BLaER1 treated with 17β-estradiol and CSF1 and Interleukin-3, amounts not matched to agents 10 nM and 100 nM (cell line): ENCODE results near the gene B4GAT1.
A peak's percentile ranks its signal among the peaks of the same experiment; 100 is the strongest.
"Not testable (repeated sequence)": the region's sequence is repeated elsewhere in the genome, so short reads cannot be mapped to it uniquely, and the experiment has no call there.

Source experiments
- H3K27ac ChIP-seq, 11 experiments: shearing (Covaris generic); formaldehyde crosslinking; 2 replicates each; pipeline ENCODE4 v1.8.1; 2022
- H3K27me3 ChIP-seq, 11 experiments: shearing (Covaris generic); formaldehyde crosslinking; 2 replicates each; pipeline ENCODE4 v1.8.1; 2022
- H3K36me3 ChIP-seq, 11 experiments: shearing (Covaris generic); formaldehyde crosslinking; 2 replicates each; pipeline ENCODE4 v1.8.1; 2022
- H3K4me1 ChIP-seq, 10 experiments: shearing (Covaris generic); formaldehyde crosslinking; 2 replicates each; pipeline ENCODE4 v1.8.1; 2022
- H3K4me2 ChIP-seq, 11 experiments: shearing (Covaris generic); formaldehyde crosslinking; 2 replicates each; pipeline ENCODE4 v1.8.1; 2022
- H3K4me3 ChIP-seq, 10 experiments: shearing (Covaris generic); formaldehyde crosslinking; 2 replicates each; pipeline ENCODE4 v1.8.1; 2022
- H3K9ac ChIP-seq, 11 experiments: shearing (Covaris generic); formaldehyde crosslinking; 2 replicates each; pipeline ENCODE4 v1.8.1; 2022
- H3K9me3 ChIP-seq, 11 experiments: shearing (Covaris generic); formaldehyde crosslinking; replicated peaks in 1 of 11; 2 replicates each; pipeline ENCODE4 v1.8.1; 2022
- H4K20me1 ChIP-seq, 11 experiments: shearing (Covaris generic); formaldehyde crosslinking; 2 replicates each; pipeline ENCODE4 v1.8.1; 2022
- Cebpa-rat ChIP-seq, 11 experiments: shearing (Covaris generic); IDR thresholded peaks; 2 replicates each; pipeline ENCODE4 v1.8.1; 2022

B4GAT1 gene

DNA sequence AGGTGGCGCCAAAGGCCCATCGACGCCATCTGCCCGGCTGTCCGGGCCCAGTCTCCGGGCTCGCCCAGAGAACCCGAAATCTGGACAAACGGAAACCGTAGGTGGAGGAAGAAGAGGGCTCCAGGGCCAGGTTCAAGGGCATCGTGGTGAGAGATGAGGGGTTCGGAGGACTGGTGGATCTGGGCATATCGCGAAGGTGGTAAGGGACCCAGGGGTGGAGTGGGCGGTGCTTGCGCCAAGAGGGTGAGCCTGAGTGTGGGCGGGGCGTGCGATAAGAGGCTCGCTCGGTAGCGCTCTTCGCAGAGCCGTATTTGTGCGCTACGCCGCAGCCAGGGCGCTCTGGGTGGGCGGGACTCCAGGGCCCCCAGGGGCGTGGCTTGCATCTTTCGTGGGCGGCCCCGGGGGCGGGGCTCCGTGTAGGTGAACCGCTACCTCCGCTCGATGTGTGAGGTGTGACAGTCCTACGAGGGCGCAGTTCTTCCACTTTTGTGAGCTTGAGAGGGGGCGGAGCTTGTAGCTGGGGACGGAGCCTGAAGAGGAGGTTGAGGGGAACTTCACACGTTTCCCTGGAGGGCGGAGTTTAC is 35.4 kb downstream of the B4GAT1 start:
- Histone ChIP-seq H3K4me1 (peaks cover 40 to 67% (median 57%) of the 10 kb centered on the region in 10 experiments), H3K27me3 (no peaks in the 10 kb centered on the region), H3K4me2 (peak overlapping the region; percentile 64 to 89 (median 77)), H4K20me1 (peaks cover 0 to 32% (median 12%) of the 10 kb centered on the region in 11 experiments; a peak in 12 of 22 replicates), H3K36me3 (no peaks in the 10 kb centered on the region), H3K4me3 (peak overlapping the region; percentile 55 to 72 (median 60)), H3K27ac (peak overlapping the region; percentile 33 to 82 (median 72); a peak in 21 of 22 replicates), H3K9ac (peak overlapping the region; percentile 64 to 80 (median 75)), H3K9me3 (no peaks in the 10 kb centered on the region)
- TF ChIP-seq Cebpa-rat (IDR thresholded peaks at IDR 0.05) = no peak

DNA sequence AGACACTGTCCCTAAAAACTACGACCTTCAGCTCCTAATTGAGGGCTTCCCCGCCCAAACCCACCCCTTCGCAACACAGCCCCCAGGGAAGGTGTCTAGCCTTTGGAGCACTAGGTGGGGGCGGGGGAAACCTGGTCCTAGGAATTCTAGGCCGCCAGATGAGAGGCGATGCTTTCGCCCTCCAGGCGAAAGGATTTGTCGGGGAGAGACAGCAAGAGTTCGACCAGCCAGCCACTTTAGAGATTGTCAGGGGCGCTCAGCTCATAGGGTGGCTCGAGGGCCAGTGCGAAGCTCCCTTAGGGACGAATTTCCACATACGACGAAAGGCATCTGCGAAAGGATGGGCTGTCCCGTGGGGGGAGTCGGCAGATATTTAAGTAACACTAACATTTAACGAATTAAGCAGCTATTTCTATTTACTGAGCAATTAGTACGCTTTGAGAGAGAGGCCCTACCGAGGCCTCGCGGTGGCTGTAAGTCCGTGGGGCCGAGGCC is 35.9 kb downstream of the B4GAT1 start:
- Histone ChIP-seq H4K20me1 (peaks cover 0 to 29% (median 10%) of the 10 kb centered on the region in 11 experiments; a peak in 12 of 22 replicates), H3K4me2 (peak overlapping the region; percentile 64 to 89 (median 77)), H3K9ac (peak overlapping the region; percentile 64 to 80 (median 75)), H3K27me3 (no peaks in the 10 kb centered on the region), H3K9me3 (no peaks in the 10 kb centered on the region), H3K36me3 (no peaks in the 10 kb centered on the region), H3K4me1 (peaks cover 36 to 63% (median 54%) of the 10 kb centered on the region in 10 experiments), H3K27ac (peak overlapping the region; percentile 33 to 82 (median 72); a peak in 21 of 22 replicates), H3K4me3 (peak overlapping the region; percentile 55 to 72 (median 60))
- TF ChIP-seq Cebpa-rat (IDR thresholded peaks at IDR 0.05) = no peak

DNA sequence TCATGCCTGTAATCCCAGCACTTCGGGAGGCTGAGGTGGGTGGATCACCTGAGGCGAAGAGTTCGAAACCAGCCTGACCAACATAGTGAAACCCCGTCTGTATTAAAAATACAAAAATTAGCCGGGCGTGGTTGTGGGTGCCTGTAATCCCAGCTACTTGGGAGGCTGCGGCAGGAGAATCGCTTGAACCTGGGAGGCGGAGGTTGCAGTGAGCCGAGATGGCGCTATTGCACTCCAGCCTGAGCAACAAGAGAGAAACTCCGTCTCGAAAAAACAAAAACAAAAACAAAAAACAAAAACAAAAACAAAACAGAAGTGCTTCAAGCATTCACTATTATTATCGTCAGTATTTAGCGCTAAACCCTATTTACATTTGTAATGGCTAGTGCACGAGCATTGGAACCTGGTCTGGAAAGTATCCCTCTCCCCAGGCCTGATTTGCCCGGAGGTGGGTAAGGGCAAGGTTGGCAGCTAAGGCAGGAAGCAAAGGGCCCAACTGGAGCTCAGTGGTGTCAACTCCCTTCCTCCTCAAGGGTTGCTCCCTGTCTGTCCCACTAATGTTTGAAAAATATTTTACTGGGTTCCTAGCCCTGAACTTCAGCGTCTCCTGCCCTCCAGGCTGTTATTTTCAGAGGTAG is 36.5 kb downstream of the B4GAT1 start:
- not testable (repeated sequence) for H3K27me3 ChIP-seq, H3K36me3 ChIP-seq, H3K9me3 ChIP-seq, H3K4me3 ChIP-seq
- Histone ChIP-seq H3K27ac (peak overlapping the region in 1 of 11 experiments; percentile 17; a peak in 2 of 22 replicates), H3K4me2 (peak overlapping the region in 10 of 11 experiments; percentile 64 to 89 (median 76); a peak in 18 of 22 replicates), H3K4me1 (peaks cover 30 to 57% (median 48%) of the 10 kb centered on the region in 10 experiments), H3K9ac (peak overlapping the region in 10 of 11 experiments; percentile 64 to 80 (median 75); a peak in 12 of 22 replicates), H4K20me1 (peaks cover 0 to 23% (median 7%) of the 10 kb centered on the region in 11 experiments; a peak in 12 of 22 replicates)

DNA sequence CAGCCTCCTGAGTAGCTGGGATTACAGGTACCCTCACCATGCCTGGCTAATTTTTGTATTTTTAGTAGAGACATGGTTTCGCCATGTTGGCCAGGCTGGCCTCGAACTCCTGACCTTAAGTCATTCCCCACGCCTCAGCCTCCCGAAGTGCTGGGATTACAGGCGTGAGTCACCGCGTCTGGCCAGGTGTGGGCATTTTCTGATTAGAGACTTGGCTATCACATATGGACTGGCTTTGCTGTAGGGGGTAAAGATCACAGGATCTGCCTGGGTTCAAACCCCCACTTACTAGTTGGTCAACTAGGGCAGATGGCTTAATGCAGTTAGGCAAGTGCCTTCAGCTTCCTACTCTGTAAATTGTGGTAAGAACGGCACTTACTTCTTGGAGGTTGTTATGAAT is 37.1 kb downstream of the B4GAT1 start:
- no peak for TF ChIP-seq Cebpa-rat (IDR thresholded peaks at IDR 0.05)
- no peaks in the 10 kb centered on the region for H3K27me3 ChIP-seq
- peaks cover 24 to 51% (median 42%) of the 10 kb centered on the region in 10 experiments for H3K4me1 ChIP-seq
- H3K9ac ChIP-seq = 0 out of 22 replicates have a peak overlapping the region, but pooled peaks of 2 of the 11 experiments have one; percentile 24 to 74
- H3K27ac ChIP-seq = no peak overlapping the region
- H4K20me1 ChIP-seq = peaks cover 0 to 17% (median 2%) of the 10 kb centered on the region in 11 experiments; a peak in 10 of 22 replicates
- H3K4me2 ChIP-seq = peak overlapping the region in 4 of 11 experiments; percentile 3 to 89 (median 82); a peak in 5 of 22 replicates
- no peak overlapping the region for H3K4me3 ChIP-seq
- H3K9me3 ChIP-seq = no peaks in the 10 kb centered on the region
- no peaks in the 10 kb centered on the region for H3K36me3 ChIP-seq

DNA sequence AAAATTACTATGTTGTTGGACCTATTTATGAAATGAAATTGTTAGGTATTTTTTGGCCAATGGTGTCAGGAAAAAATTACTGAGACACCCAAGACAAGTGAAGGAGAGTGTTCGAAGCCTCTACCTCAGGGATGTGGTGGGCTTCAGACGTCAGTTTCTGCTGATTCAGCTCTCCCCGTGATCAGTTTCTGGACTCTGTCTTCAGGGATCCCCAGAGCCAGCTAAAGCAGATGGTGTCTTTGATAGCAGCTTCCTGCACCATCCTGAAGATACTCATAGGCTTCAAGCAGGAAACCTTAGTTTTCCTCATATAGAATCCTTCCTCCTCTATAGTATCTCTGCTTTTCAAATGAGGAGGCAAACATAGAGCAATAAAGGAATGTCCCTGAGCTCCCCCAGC is 38.0 kb downstream of the B4GAT1 start:
- no peaks in the 10 kb centered on the region for H3K36me3 ChIP-seq
- no peak overlapping the region for H3K4me3 ChIP-seq
- peaks cover 16 to 43% (median 34%) of the 10 kb centered on the region in 10 experiments for H3K4me1 ChIP-seq
- H3K27me3 ChIP-seq = no peaks in the 10 kb centered on the region
- H4K20me1 ChIP-seq = peaks cover 0 to 9% (median 0%) of the 10 kb centered on the region in 11 experiments; a peak in 6 of 22 replicates
- H3K9ac ChIP-seq = peak overlapping the region in 1 of 11 experiments; percentile 13; a peak in 1 of 22 replicates
- H3K9me3 ChIP-seq = no peaks in the 10 kb centered on the region
- H3K27ac ChIP-seq = no peak overlapping the region
- TF ChIP-seq Cebpa-rat (IDR thresholded peaks at IDR 0.05) = no peak
- H3K4me2 ChIP-seq = peak overlapping the region in 3 of 11 experiments; percentile 3 to 83 (median 24); a peak in 2 of 22 replicates

DNA sequence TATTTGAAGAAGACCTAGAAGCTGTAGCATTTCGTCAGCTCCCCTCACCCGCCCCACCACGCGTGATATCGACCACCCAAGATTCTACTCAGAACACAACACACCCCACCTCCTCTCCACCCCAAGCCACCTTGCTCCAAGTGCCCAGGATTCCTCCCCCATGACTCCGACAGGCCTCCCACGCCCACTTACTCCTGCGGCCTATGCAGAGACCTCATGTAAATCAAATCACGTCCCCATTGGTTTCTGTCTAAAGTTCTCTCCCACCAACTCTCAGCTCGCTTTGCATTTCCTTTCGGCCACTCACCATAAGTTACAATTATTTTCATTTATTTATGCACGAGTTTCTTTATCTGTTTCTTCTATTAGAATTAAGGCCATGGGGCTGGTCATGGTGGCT is 44.8 kb downstream of the B4GAT1 start:
- Histone ChIP-seq H3K27me3 (no peaks in the 10 kb centered on the region), H4K20me1 (no peaks in the 10 kb centered on the region; a peak in 1 of 22 replicates), H3K4me2 (no peak overlapping the region), H3K27ac (no peak overlapping the region), H3K9ac (no peak overlapping the region), H3K9me3 (no peaks in the 10 kb centered on the region), H3K4me1 (no peaks in the 10 kb centered on the region), H3K4me3 (no peak overlapping the region), H3K36me3 (no peaks in the 10 kb centered on the region)
- no peak for TF ChIP-seq Cebpa-rat (IDR thresholded peaks at IDR 0.05)

DNA sequence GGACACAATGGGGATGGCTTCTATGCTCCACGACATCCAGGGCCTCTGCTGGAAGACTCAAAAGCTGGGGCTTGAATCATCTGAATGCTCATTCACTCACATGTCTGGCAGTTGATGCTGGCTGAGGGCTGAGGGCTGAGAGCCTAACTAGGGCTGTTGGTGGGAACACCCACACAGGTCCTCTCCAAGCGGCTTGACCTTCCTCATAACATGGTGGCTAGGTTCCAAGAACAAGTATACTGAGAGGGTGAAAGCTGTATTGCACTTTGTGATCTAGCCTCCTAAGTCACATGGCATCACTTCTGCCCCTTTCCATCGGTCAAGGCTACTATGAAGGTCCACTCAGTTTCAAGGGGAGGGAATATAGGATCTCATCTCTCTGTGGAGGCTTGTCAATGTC is 48.2 kb downstream of the B4GAT1 start:
- H3K9ac ChIP-seq = no peak overlapping the region

DNA sequence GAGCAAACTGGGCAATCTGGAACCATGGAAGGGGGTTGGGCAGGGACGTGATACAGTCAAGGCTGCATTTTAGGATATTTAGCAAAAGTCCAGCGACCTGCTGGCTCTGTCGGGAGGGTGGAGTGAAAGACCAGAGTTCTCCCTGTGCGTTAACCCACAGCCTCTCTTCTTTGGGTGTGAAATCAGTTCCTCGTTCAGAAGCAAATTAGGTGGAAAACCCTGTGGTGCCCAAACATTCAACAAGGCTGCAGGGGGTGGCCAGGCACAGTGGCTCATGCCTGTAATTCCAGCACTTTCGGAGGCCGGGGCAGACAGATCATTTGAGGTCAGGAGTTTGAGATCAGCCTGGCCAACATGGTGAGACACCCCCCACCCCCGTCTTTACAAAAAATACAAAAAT is 49.8 kb downstream of the B4GAT1 start:
- no peak for TF ChIP-seq Cebpa-rat (IDR thresholded peaks at IDR 0.05)
- Histone ChIP-seq H3K9ac (no peak overlapping the region), H3K36me3 (no peaks in the 10 kb centered on the region), H3K27ac (no peak overlapping the region), H3K4me1 (peaks cover 0 to 5% (median 0%) of the 10 kb centered on the region in 10 experiments; a peak in 3 of 20 replicates), H3K4me2 (no peak overlapping the region), H3K4me3 (no peak overlapping the region), H3K9me3 (no peaks in the 10 kb centered on the region), H3K27me3 (peaks cover 18 to 28% (median 23%) of the 10 kb centered on the region in 11 experiments), H4K20me1 (peaks cover 0 to 27% (median 0%) of the 10 kb centered on the region in 11 experiments; a peak in 4 of 22 replicates)

More for the DNA sequence above, 48.2 kb downstream of the B4GAT1 start:
- Histone ChIP-seq H3K27me3 (peaks cover 3 to 12% (median 7%) of the 10 kb centered on the region in 11 experiments; a peak in 21 of 22 replicates), H4K20me1 (peaks cover 0 to 11% (median 0%) of the 10 kb centered on the region in 11 experiments; a peak in 2 of 22 replicates), H3K27ac (no peak overlapping the region), H3K4me1 (peaks cover 0 to 5% (median 0%) of the 10 kb centered on the region in 10 experiments; a peak in 3 of 20 replicates), H3K4me3 (no peak overlapping the region), H3K36me3 (no peaks in the 10 kb centered on the region), H3K4me2 (no peak overlapping the region), H3K9me3 (no peaks in the 10 kb centered on the region)
- no peak for TF ChIP-seq Cebpa-rat (IDR thresholded peaks at IDR 0.05)
